Activated CD8-positive, alpha-beta memory T cell treated with anti-CD3 and anti-CD28 coated beads, Interleukin-2, amount 50 U/mL, for 1 hour (primary cell): ENCODE data around the gene CRAMP1.

ENCODE experiments used
- DNase-seq: peaks from one replicate; pipeline ENCODE4 v3.0.0-alpha.2; 2020; ENCODE audit errors: extremely low read depth

Gene CRAMP1

GRCh38 chr16:1596516-1596915, 15.6 kb upstream of the CRAMP1 start:
- no peak for DNase-seq

- no peak for DNase-seq
Measured at GRCh38 chr16:1597154-1597553, 15.0 kb upstream of the CRAMP1 start.

GRCh38 chr16:1601031-1601430, 11.1 kb upstream of the CRAMP1 start:
- no peak for DNase-seq

GRCh38 chr16:1601489-1601888, 10.7 kb upstream of the CRAMP1 start:
- DNase-seq = no peak

- no peak for DNase-seq
Measured at GRCh38 chr16:1602285-1602684, 9.9 kb upstream of the CRAMP1 start.

- no peak for DNase-seq
Measured at GRCh38 chr16:1606774-1607173, 5.4 kb upstream of the CRAMP1 start.

- no peak for DNase-seq
Measured at GRCh38 chr16:1607971-1608370, 4.2 kb upstream of the CRAMP1 start.

GRCh38 chr16:1610071-1610898, 1.9 kb upstream of the CRAMP1 start:
- peak; percentile 70 for DNase-seq

- DNase-seq = no peak
Measured at GRCh38 chr16:1610899-1611632, 1.1 kb upstream of the CRAMP1 start.

- DNase-seq = no peak
Measured at GRCh38 chr16:1613211-1613622, 1.1 kb downstream of the CRAMP1 start.

- DNase-seq = no peak
Measured at GRCh38 chr16:1613728-1614455, 1.7 kb downstream of the CRAMP1 start.

- no peak for DNase-seq
Measured at GRCh38 chr16:1614456-1615102, 2.4 kb downstream of the CRAMP1 start.

- no peak for DNase-seq
Measured at GRCh38 chr16:1615761-1616160, 3.6 kb downstream of the CRAMP1 start.

GRCh38 chr16:1619976-1620375, 7.8 kb downstream of the CRAMP1 start:
- no peak for DNase-seq

- no peak for DNase-seq
Measured at GRCh38 chr16:1620391-1620790, 8.2 kb downstream of the CRAMP1 start.

- no peak for DNase-seq
Measured at GRCh38 chr16:1621851-1622250, 9.7 kb downstream of the CRAMP1 start.

- no peak for DNase-seq
Measured at GRCh38 chr16:1626327-1626726, 14.2 kb downstream of the CRAMP1 start.

GRCh38 chr16:1626776-1627175, 14.6 kb downstream of the CRAMP1 start:
- DNase-seq = no peak

GRCh38 chr16:1630450-1631213, 18.5 kb downstream of the CRAMP1 start:
- no peak for DNase-seq

- no peak for DNase-seq
Measured at GRCh38 chr16:1631230-1631629, 19.1 kb downstream of the CRAMP1 start.

GRCh38 chr16:1631931-1632637, 19.9 kb downstream of the CRAMP1 start:
- no peak for DNase-seq
